H1 (cell line): Measurements from ENCODE around the gene NOL4L. TPM values are rescaled to one million over a fixed set of nuclear protein-coding genes. Genes with fewer than 3 reads are reported as not detected.

ENCODE experiments used
- CTCF ChIA-PET: fragments of 300-600 bp; sonication (Branson Sonifier 250); formaldehyde crosslinking; loops from one replicate; lab custom pipeline; 2021; ENCODE audit not compliant: partially characterized antibody; lab: Charles Lee
- POLR2A ChIA-PET: fragments of 300-600 bp; sonication (Branson Sonifier 250); formaldehyde crosslinking; loops from one replicate; lab custom pipeline; 2021; ENCODE audit warnings: inconsistent platforms; ENCODE audit not compliant: partially characterized antibody; lab: Charles Lee
- DNase-seq, 2 experiments: peaks; one replicate each; pipeline versions ENCODE4 v3.0.0 to v3.0.0-alpha.2; 2010 to 2022; ENCODE audit warnings: low spot score in 2 of 2, low read depth in 1 of 2, mixed read lengths in 1 of 2
- FAIRE-seq: peaks from 2 replicates; lab custom pipeline; 2011; peaks lifted over from hg19 to GRCh38; lab: Jason Lieb, UNC
- H2AFZ ChIP-seq: 2 replicates; pipeline ENCODE4 v1.8.1; 2012; ENCODE audit warnings: low read length, inconsistent platforms
- H2AK5ac ChIP-seq: 2 replicates; pipeline ENCODE4 v1.6.1; 2013; ENCODE audit warnings: low read depth, low read length
- H2BK120ac ChIP-seq: replicated peaks from 2 replicates; pipeline ENCODE3; 2013; ENCODE audit warnings: low read depth, low read length, inconsistent platforms
- H2BK12ac ChIP-seq: 2 replicates; pipeline ENCODE4 v1.6.1; 2013; ENCODE audit warnings: low read depth, low read length
- H2BK15ac ChIP-seq: 2 replicates; pipeline ENCODE4 v1.6.1; 2013; ENCODE audit warnings: low read length
- H2BK20ac ChIP-seq: 2 replicates; pipeline ENCODE4 v1.6.1; 2013; ENCODE audit warnings: low read length
- H2BK5ac ChIP-seq: 2 replicates; pipeline ENCODE4 v1.6.1; 2013; ENCODE audit warnings: low read depth, low read length
- H3K14ac ChIP-seq: 2 replicates; pipeline ENCODE4 v1.6.1; 2013; ENCODE audit warnings: inconsistent platforms; ENCODE audit not compliant: insufficient read length
- H3K18ac ChIP-seq: 2 replicates; pipeline ENCODE4 v1.6.1; 2013; ENCODE audit warnings: low read length; ENCODE audit errors: extremely low read depth
- H3K23ac ChIP-seq: 2 replicates; pipeline ENCODE4 v1.6.1; 2013; ENCODE audit warnings: inconsistent platforms; ENCODE audit not compliant: insufficient read length
- H3K23me2 ChIP-seq: 2 replicates; pipeline ENCODE4 v1.6.1; 2013; ENCODE audit warnings: low read depth, low read length
- H3K27ac ChIP-seq: 2 replicates; pipeline ENCODE4 v1.6.1; 2011; ENCODE audit warnings: low read depth, low read length, inconsistent platforms
- H3K27me3 ChIP-seq, 4 experiments: replicated peaks in 1 of 4; 1 replicate in 1 of 4; 2 replicates in 3 of 4; pipeline versions ENCODE4 v1.6.1 to v1.8.1; 2011 to 2013; ENCODE audit warnings: low read length in 3 of 4, mild to moderate bottlenecking in 3 of 4, inconsistent platforms in 2 of 4, mixed read lengths in 2 of 4, moderate library complexity in 1 of 4; ENCODE audit not compliant: control insufficient read depth in 3 of 4, insufficient read depth in 3 of 4; ENCODE audit errors: extremely low read depth in 1 of 4
- H3K36me3 ChIP-seq, 4 experiments: 2 replicates each; pipeline versions ENCODE4 v1.6.1 to v1.8.1; 2011 to 2013; ENCODE audit warnings: mild to moderate bottlenecking in 4 of 4, low read length in 3 of 4, moderate library complexity in 2 of 4, control low read depth in 1 of 4, inconsistent platforms in 1 of 4; ENCODE audit not compliant: insufficient read depth in 4 of 4, control insufficient read depth in 2 of 4
- H3K4ac ChIP-seq: replicated peaks from 2 replicates; pipeline ENCODE3; 2013; ENCODE audit warnings: low read length, low read depth, mixed read lengths, inconsistent platforms; ENCODE audit not compliant: insufficient read length
- H3K4me1 ChIP-seq, 4 experiments: replicated peaks in 1 of 4; 1 replicate in 1 of 4; 2 replicates in 3 of 4; pipeline versions ENCODE4 v1.6.1 to v1.8.1; 2011 to 2013; ENCODE audit warnings: low read length in 3 of 4, inconsistent platforms in 2 of 4, mixed read lengths in 1 of 4; ENCODE audit not compliant: insufficient read depth in 4 of 4, control insufficient read depth in 3 of 4
- H3K4me2 ChIP-seq, 2 experiments: 2 replicates each; pipeline versions ENCODE4 v1.6.1 to v1.8.1; 2011 to 2013; ENCODE audit warnings: low read depth in 2 of 2, low read length in 2 of 2, control low read depth in 1 of 2, inconsistent platforms in 1 of 2, mild to moderate bottlenecking in 1 of 2; ENCODE audit not compliant: insufficient read depth in 1 of 2
- H3K4me3 ChIP-seq, 4 experiments: fragments of 200-600, 300-600 bp in 1 of 4; sonication (generic), shearing (Covaris generic), sonication (Bioruptor Twin) in 1 of 4; 2 replicates each; pipeline versions ENCODE4 v1.5.1 to v1.8.1; 2011 to 2016; ENCODE audit warnings: low read length in 4 of 4, low read depth in 3 of 4, control low read depth in 2 of 4, inconsistent platforms in 2 of 4, mild to moderate bottlenecking in 2 of 4, mixed read lengths in 1 of 4, moderate library complexity in 1 of 4; ENCODE audit not compliant: insufficient read depth in 2 of 4; ENCODE audit errors: extremely low read depth in 1 of 4
- H3K56ac ChIP-seq: replicated peaks from 2 replicates; pipeline ENCODE3; 2013; ENCODE audit warnings: low read depth, mild to moderate bottlenecking, mixed read lengths, low read length, inconsistent platforms; ENCODE audit not compliant: insufficient read length
- H3K79me1 ChIP-seq: 2 replicates; pipeline ENCODE4 v1.6.1; 2013; ENCODE audit warnings: low read depth, low read length, control low read depth
- H3K79me2 ChIP-seq, 2 experiments: 2 replicates each; pipeline versions ENCODE4 v1.6.1 to v1.8.1; 2012 to 2013; ENCODE audit warnings: low read length in 2 of 2, mild to moderate bottlenecking in 2 of 2, inconsistent platforms in 1 of 2; ENCODE audit not compliant: insufficient read depth in 2 of 2, control insufficient read depth in 1 of 2
- H3K9ac ChIP-seq, 4 experiments: replicated peaks in 1 of 4; 1 replicate in 1 of 4; 2 replicates in 3 of 4; pipeline versions ENCODE4 v1.6.1 to v1.8.1; 2011 to 2013; ENCODE audit warnings: low read depth in 3 of 4, low read length in 3 of 4, control low read depth in 2 of 4, mild to moderate bottlenecking in 2 of 4, moderate library complexity in 2 of 4, inconsistent platforms in 1 of 4; ENCODE audit errors: extremely low read depth in 1 of 4
- H3K9me3 ChIP-seq, 2 experiments: 2 replicates each; pipeline versions ENCODE4 v1.6.1 to v1.8.1; 2012 to 2013; ENCODE audit warnings: mild to moderate bottlenecking in 2 of 2, moderate library complexity in 2 of 2, control low read depth in 1 of 2, inconsistent platforms in 1 of 2, low read depth in 1 of 2, low read length in 1 of 2, mixed read lengths in 1 of 2; ENCODE audit not compliant: insufficient read depth in 2 of 2
- H4K20me1 ChIP-seq, 2 experiments: replicated peaks in 1 of 2; 2 replicates each; pipeline versions ENCODE3 to v1.8.1; 2011 to 2013; ENCODE audit warnings: inconsistent platforms in 2 of 2, low read length in 2 of 2, mild to moderate bottlenecking in 1 of 2; ENCODE audit not compliant: insufficient read depth in 2 of 2, control insufficient read depth in 1 of 2
- H4K5ac ChIP-seq: 2 replicates; pipeline ENCODE4 v1.6.1; 2013; ENCODE audit warnings: low read length, low read depth, mixed read lengths, inconsistent platforms; ENCODE audit not compliant: insufficient read length
- H4K8ac ChIP-seq: 2 replicates; pipeline ENCODE4 v1.8.0; 2013; ENCODE audit warnings: mild to moderate bottlenecking, moderate library complexity, low read length, inconsistent platforms; ENCODE audit not compliant: insufficient read depth; ENCODE audit errors: extremely low read depth
- H4K91ac ChIP-seq: replicated peaks from 2 replicates; pipeline ENCODE3; 2013; ENCODE audit warnings: low read length, mixed read lengths, inconsistent platforms; ENCODE audit not compliant: insufficient read length
- BCL11A ChIP-seq, 2 experiments: IDR thresholded peaks; one replicate each; pipeline ENCODE4 v1.6.1; 2011; ENCODE audit warnings: low read depth in 2 of 2, low read length in 2 of 2, mild to moderate bottlenecking in 2 of 2
- EGR1 ChIP-seq: IDR thresholded peaks from 2 replicates; pipeline ENCODE4 v1.6.1; 2011; ENCODE audit warnings: low read depth, low read length, borderline replicate concordance
- JUND ChIP-seq: IDR thresholded peaks from 2 replicates; pipeline ENCODE4 v1.6.1; 2011; ENCODE audit warnings: mild to moderate bottlenecking, improper control_type of control experiment, low read length
- KDM4A ChIP-seq: IDR thresholded peaks from one replicate; pipeline ENCODE4 v1.7.1; 2012; ENCODE audit warnings: low read depth, mild to moderate bottlenecking, moderate library complexity, low read length, inconsistent platforms; ENCODE audit not compliant: severe bottlenecking
- RBBP5 ChIP-seq: IDR thresholded peaks from 2 replicates; pipeline ENCODE4 v1.7.1; 2012; ENCODE audit warnings: low read depth, mild to moderate bottlenecking, inconsistent platforms, low read length, moderate library complexity, borderline replicate concordance
- SIRT6 ChIP-seq: IDR thresholded peaks from one replicate; pipeline ENCODE4 v1.7.1; 2012; ENCODE audit warnings: low read length, inconsistent platforms
- SP2 ChIP-seq: IDR thresholded peaks from 2 replicates; pipeline ENCODE4 v1.6.1; 2012; ENCODE audit warnings: mild to moderate bottlenecking, low read length, inconsistent platforms
- USF2 ChIP-seq: IDR thresholded peaks from 2 replicates; pipeline ENCODE4 v1.6.1; 2011; ENCODE audit warnings: low read length, improper control_type of control experiment
- WGBS, 2 experiments: shearing (Covaris generic) in 1 of 2; methylation state at CpG; one replicate each; pipeline versions ENCODE4 v1.1.6 to v1.1.7; 2013 to 2015; ENCODE audit warnings: low lambda C conversion rate in 2 of 2, mixed read lengths in 2 of 2, inconsistent platforms in 1 of 2, low coverage in 1 of 2, missing lambda C conversion rate in 1 of 2; ENCODE audit not compliant: insufficient replicate concordance in 2 of 2, insufficient coverage in 1 of 2, insufficient read length in 1 of 2; ENCODE audit errors: extremely low coverage in 1 of 2, missing lambda C conversion rate in 1 of 2; 5-methylcytosine and 5-hydroxymethylcytosine counted together
- polyA plus RNA-seq, 7 experiments: library from polyadenylated mRNA; depleted of rRNA in 3 of 7; stranded (reverse) in 5 of 7; unstranded in 2 of 7; fragments of >200 nt in 5 of 7; fragments of 200-250 nt in 2 of 7; gene quantifications; 1 replicate in 5 of 7; 2 replicates in 1 of 7; 4 replicates in 1 of 7; pipeline versions ENCODE4 v1.2.1 to v1.2.3, GENCODE V29; 2011 to 2013; ENCODE audit warnings: missing spikeins in 2 of 7, mixed read lengths in 2 of 7
- total RNA-seq: library from RNA; stranded (reverse); fragmentation: NEBNext Ultra II Directional; extraction: Animal tissue kit (Norgen Biotek cat#: 25700); gene quantifications from 2 replicates; pipeline ENCODE4 v1.2.1, GENCODE V29; 2021

Gene NOL4L
- total and polyA plus RNA-seq, 2 of the 8 experiments (the other 6 are each of a cell fraction or from before 2014, with no cell fraction given): 15.3 to 23.7 TPM

- Histone ChIP-seq H4K91ac (no peak overlapping the region), H3K56ac (no peak overlapping the region), H3K4me1 (peaks cover 0 to 10% (median 8%) of the 10 kb centered on the region in 4 experiments; a peak in 6 of 7 replicates), H3K36me3 (peaks cover 11 to 33% (median 21%) of the 10 kb centered on the region in 4 experiments; a peak in 6 of 8 replicates), H3K23me2 (peaks cover 2% of the 10 kb centered on the region; the same call in 1 of the 2 replicates), H2BK12ac (no peak overlapping the region), H4K5ac (no peak overlapping the region), H2BK120ac (no peak overlapping the region), H4K20me1 (peaks cover 5 to 14% of the 10 kb centered on the region in 2 experiments), H3K4me2 (no peak overlapping the region), H4K8ac (no peak overlapping the region; the same call in 1 of the 2 replicates), H2BK20ac (no peak overlapping the region), H2AK5ac (no peak overlapping the region), H3K9me3 (no peaks in the 10 kb centered on the region), H3K79me2 (no peaks in the 10 kb centered on the region), H2BK5ac (no peak overlapping the region; the same call in 1 of the 2 replicates), H3K23ac (no peak overlapping the region), H3K4me3 (no peak overlapping the region), H3K18ac (no peak overlapping the region), H3K79me1 (no peaks in the 10 kb centered on the region; the same call in 1 of the 2 replicates), H2BK15ac (no peak overlapping the region), H2AFZ (no peak overlapping the region), H3K27me3 (no peaks in the 10 kb centered on the region), H3K9ac (no peak overlapping the region), H3K4ac (no peak overlapping the region), H3K27ac (no peak overlapping the region), H3K14ac (no peak overlapping the region)
- no peak for TF ChIP-seq SP2
- TF ChIP-seq BCL11A (IDR thresholded peaks at IDR 0.05; ENCODE audit: low read depth in 2 of 2, low read length in 2 of 2): no peak
- no peak for TF ChIP-seq EGR1
- TF ChIP-seq USF2: no peak
- TF ChIP-seq JUND: no peak
- TF ChIP-seq RBBP5: no peak
- TF ChIP-seq SIRT6: no peak
- no peak for TF ChIP-seq KDM4A
- CTCF ChIA-PET: interaction anchor here (1.2 kb wide), 1 partner anchor 16 kb away, joined by 3 read pairs; no protein-coding TSS in a partner anchor
- POLR2A ChIA-PET: no interaction called here
- WGBS, 2 experiments: 94% methylated on average over 23 of the region's 24 CpGs; no CpG with 5 or more reads in 1 of the 2 experiments
- DNase-seq (no peak), FAIRE-seq (no peak)
Measured at GRCh38 chr20:32452776-32453466, 132.2 kb downstream of the NOL4L start.
